SKM-1 (cell line): ENCODE measurements around the gene SMIM9.

Experiments
- DNase-seq: peaks from one replicate; lab custom pipeline; 2025; ENCODE audit not compliant: unreplicated experiment; lab: John Stamatoyannopoulos, UW

The SMIM9 gene

DNA sequence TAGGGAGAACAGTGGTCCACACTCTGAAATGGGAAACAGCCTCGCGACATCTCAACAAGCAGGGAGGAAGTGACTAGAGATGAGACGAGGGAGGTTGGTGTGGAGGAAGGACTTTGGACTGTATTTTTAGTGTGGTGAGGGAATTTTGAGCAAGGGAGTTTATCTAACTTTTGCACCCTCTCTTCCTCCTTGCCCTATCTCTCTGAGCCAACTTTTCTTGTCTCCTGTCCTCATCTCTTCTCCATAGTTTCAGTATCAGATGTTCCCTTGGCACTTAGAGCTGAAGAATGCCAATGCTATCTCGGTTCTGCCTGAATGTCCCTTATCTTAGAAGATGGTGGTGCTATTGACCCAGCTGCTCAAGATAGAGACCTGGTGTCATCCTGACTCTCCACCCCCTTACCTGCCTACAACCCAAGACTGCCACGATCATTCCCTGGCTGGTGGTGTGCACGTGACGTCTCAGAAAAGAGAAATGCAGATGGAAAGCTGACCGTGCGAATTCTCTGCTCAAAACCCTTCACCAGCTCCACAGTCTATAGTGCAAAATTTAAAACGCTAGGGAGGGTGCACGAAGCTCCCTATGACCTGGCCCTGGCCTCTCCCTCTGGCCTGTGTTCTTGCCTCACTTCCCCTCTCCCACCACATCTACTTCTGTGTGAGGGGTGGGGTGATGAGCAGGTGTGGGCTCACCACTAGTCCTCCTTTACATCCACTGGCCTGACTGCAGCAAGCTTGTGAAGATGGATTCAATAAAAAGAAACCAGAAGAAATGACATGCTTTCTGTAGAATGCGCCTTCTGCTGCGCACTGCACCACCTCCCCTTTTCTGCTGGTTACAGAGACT, 50.1 kb downstream of the SMIM9 start:
- DNase-seq, result no peak

- no peak for DNase-seq
Observed at GRCh38 chrX:154780968-154781367, 53.5 kb downstream of the SMIM9 start.

- no peak for DNase-seq
Observed at GRCh38 chrX:154779261-154779660, 55.2 kb downstream of the SMIM9 start.

DNA sequence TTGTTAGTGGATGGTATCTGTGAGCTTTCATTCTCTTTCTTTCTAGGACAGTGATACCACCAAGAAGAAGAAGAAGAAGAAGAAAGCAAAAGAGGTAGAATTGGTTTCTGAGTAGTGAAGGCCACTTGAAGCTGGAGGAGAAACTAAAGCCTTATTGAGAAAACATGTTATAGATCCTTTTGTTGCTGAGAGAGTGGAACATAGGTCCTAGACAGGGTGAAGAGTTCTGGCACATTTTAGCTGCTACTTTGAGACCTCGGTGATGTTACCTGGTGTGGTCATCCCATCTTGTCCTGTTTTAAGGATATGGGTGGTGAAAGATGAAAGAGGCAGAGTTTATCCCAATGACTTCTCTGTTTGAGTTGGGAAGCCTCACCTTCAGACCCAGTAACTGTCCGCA, 57.7 kb downstream of the SMIM9 start:
- no peak for DNase-seq

DNA sequence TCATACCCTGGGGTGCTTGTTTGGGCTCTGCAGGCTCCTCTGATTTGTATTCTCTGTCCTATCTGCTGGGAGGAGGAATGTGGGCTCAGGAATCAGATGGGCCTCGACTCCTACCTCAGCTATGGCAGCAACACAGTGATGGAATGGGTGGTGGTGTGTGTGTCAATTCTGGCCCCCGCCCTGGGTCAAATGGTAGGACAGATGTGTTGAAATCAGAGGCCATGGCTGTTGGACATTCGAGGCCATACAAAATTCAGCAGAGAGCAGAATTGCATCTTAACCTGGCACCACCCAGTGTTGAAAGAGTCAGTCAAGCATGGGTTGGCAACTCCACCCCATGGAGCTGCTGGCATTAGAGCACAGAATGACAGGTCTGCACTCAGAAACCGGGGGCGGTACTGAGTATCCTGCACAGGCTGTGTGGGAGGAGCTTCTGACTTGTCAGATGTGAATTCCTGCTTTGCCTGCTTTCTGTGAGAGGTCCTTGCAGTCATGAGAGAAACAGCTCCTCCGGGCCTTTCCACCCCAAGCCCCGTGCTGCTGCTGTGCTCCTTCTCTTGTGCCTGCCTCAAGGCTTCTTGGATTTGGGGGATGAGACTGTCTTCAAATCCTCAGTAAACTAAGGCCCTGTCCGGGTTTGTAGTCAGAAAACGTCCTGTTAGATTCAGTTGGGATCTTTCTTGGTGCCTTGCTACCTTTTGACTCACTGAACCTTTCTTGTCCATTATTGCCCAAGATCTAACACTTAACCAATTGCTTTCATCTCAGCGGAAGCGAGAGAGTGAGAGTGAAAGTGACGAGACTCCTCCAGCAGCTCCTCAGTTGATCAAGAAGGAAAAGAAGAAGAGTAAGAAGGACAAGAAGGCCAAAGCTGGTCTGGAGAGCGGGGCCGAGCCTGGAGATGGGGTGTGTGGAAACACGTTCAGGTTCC, 58.8 kb downstream of the SMIM9 start:
- no peak for DNase-seq

DNA sequence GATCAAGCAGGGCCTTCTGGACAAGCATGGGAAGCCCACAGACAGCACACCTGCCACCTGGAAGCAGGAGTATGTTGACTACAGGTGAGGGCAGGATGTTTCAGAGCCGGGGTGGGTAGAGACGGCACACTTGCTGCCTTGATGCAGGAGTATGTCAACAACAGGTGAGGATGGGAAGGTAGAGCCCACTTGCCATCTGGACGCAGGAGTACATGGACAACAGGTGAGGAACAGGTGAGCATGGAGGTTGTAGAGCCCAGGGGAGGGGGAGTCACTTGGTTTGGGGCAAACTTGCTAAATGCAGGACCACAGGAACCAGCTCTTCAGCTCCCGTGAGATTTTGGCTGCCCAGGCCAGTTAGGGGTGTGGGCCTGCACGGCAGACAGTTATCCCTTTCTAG, 59.8 kb downstream of the SMIM9 start:
- no peak for DNase-seq
